Thoracic aorta (tissue), 2 donors: ENCODE measurements around the gene ADRA1B. TPM values are rescaled to one million over a fixed set of nuclear protein-coding genes. Genes with fewer than 3 reads are reported as not detected.

Experiments
- ATAC-seq: fragments of 150-250 bp; one replicate; pipeline ENCODE4 v1.8.0; 2017; ENCODE audit warnings: low read depth; ENCODE audit not compliant: insufficient number of reproducible peaks, low FRiP score
- DNase-seq: peaks from one replicate; pipeline ENCODE4 v3.0.0-alpha.2; 2020; ENCODE audit warnings: low spot score
- H3K27ac ChIP-seq, 2 donors: fragments of 200-600 bp; sonication (generic); 1 replicate in 1 of 2; 2 replicates in 1 of 2; pipeline ENCODE4 v1.5.1; 2016; ENCODE audit warnings: mild to moderate bottlenecking in 2 of 2, moderate library complexity in 2 of 2
- H3K27me3 ChIP-seq: fragments of 200-600 bp; sonication (generic); replicated peaks from 2 replicates; pipeline ENCODE4 v1.6.0; 2016; ENCODE audit warnings: mild to moderate bottlenecking; ENCODE audit not compliant: insufficient read depth
- H3K36me3 ChIP-seq: fragments of 200-600 bp; sonication (generic); one replicate; pipeline ENCODE4 v1.5.1; 2016
- H3K4me1 ChIP-seq, 2 donors: fragments of 200-600 bp; sonication (generic); 1 replicate in 1 of 2; 2 replicates in 1 of 2; pipeline versions ENCODE4 v1.5.1 to v1.6.0; 2016; ENCODE audit warnings: low read depth in 2 of 2, mild to moderate bottlenecking in 1 of 2; ENCODE audit not compliant: control insufficient read depth in 1 of 2
- H3K4me3 ChIP-seq: fragments of 200-600 bp; sonication (generic); 2 replicates; pipeline ENCODE4 v1.5.1; 2016; ENCODE audit warnings: mild to moderate bottlenecking
- H3K9me3 ChIP-seq: fragments of 200-600 bp; sonication (generic); 2 replicates; pipeline ENCODE4 v1.5.1; 2016
- CTCF ChIP-seq: fragments of 200-600 bp; sonication (generic); IDR thresholded peaks from one replicate; pipeline ENCODE4 v1.5.1; 2019; ENCODE audit warnings: antibody characterized with exemption
- total RNA-seq, 2 donors: library from RNA; depleted of rRNA; stranded (reverse); fragments of >200 nt; gene quantifications; one replicate each; pipeline versions ENCODE4 v1.1.0 to v1.2.3, GENCODE V29; 2016

ADRA1B gene
- total RNA-seq, 2 donors from 2014 or later, result 14.8 to 53.3 TPM

GRCh38 chr5:159899067-159900049, 16.9 kb upstream of the ADRA1B start:
- TF ChIP-seq CTCF, result no peak

GRCh38 chr5:159901308-159901707, 15.0 kb upstream of the ADRA1B start:
- Histone ChIP-seq H3K27me3 (no peaks in the 10 kb centered on the region), H3K36me3 (no peaks in the 10 kb centered on the region), H3K27ac (no peak overlapping the region), H3K9me3 (no peaks in the 10 kb centered on the region), H3K4me3 (no peak overlapping the region), H3K4me1 (peaks cover 3 to 13% of the 10 kb centered on the region in 2 donors)
- no peak for ATAC-seq
- DNase-seq, result no peak
- TF ChIP-seq CTCF, result no peak

More at GRCh38 chr5:159899067-159900049, 16.9 kb upstream of the ADRA1B start:
- Histone ChIP-seq H3K36me3 (no peaks in the 10 kb centered on the region), H3K27me3 (no peaks in the 10 kb centered on the region), H3K4me3 (no peak overlapping the region), H3K27ac (no peak overlapping the region), H3K9me3 (no peaks in the 10 kb centered on the region), H3K4me1 (peaks cover 0 to 9% of the 10 kb centered on the region in 2 donors)
- DNase-seq (no peak), ATAC-seq (no peak)

- ATAC-seq (no peak), DNase-seq (no peak)
- peaks cover 6 to 18% of the 10 kb centered on the region in 2 donors for H3K4me1 ChIP-seq
- no peaks in the 10 kb centered on the region for H3K9me3 ChIP-seq
- no peak overlapping the region for H3K27ac ChIP-seq
- no peak for TF ChIP-seq CTCF
- H3K36me3 ChIP-seq, result no peaks in the 10 kb centered on the region
- H3K27me3 ChIP-seq, result no peaks in the 10 kb centered on the region
- H3K4me3 ChIP-seq, result no peak overlapping the region
These were observed 14.5 kb upstream of the ADRA1B start for GRCh38 chr5:159901772-159902171.

GRCh38 chr5:159902444-159903121, 13.7 kb upstream of the ADRA1B start:
- H3K27ac ChIP-seq, result no peak overlapping the region
- TF ChIP-seq CTCF, result no peak
- H3K27me3 ChIP-seq, result no peaks in the 10 kb centered on the region
- no peaks in the 10 kb centered on the region for H3K9me3 ChIP-seq
- no peaks in the 10 kb centered on the region for H3K36me3 ChIP-seq
- DNase-seq (no peak), ATAC-seq (no peak)
- H3K4me3 ChIP-seq, result no peak overlapping the region
- peaks cover 9 to 20% of the 10 kb centered on the region in 2 donors for H3K4me1 ChIP-seq

GRCh38 chr5:159903131-159903530, 13.2 kb upstream of the ADRA1B start:
- Histone ChIP-seq H3K27me3 (no peaks in the 10 kb centered on the region), H3K36me3 (no peaks in the 10 kb centered on the region), H3K9me3 (no peaks in the 10 kb centered on the region), H3K4me3 (no peak overlapping the region), H3K4me1 (peaks cover 9 to 18% of the 10 kb centered on the region in 2 donors), H3K27ac (no peak overlapping the region)
- ATAC-seq (no peak), DNase-seq (no peak)
- TF ChIP-seq CTCF, result no peak
